T1000 (cell line): Measurements from ENCODE around the gene CPNE2.
"Not testable (repeated sequence)": the region's sequence is repeated elsewhere in the genome, so short reads cannot be mapped to it uniquely, and the experiment has no call there.

Source experiments
- DNase-seq: peaks from one replicate; lab custom pipeline; 2025; ENCODE audit warnings: mixed read lengths; lab: John Stamatoyannopoulos, UW

CPNE2 gene

GRCh38 chr16:57098188-57098841 lies 5.9 kb downstream of the CPNE2 start:
- no peak for DNase-seq

- not testable (repeated sequence) for DNase-seq
Measured at GRCh38 chr16:57099965-57100364, 7.6 kb downstream of the CPNE2 start.

GRCh38 chr16:57100445-57100844 lies 8.1 kb downstream of the CPNE2 start:
- no peak for DNase-seq

- no peak for DNase-seq
Measured at GRCh38 chr16:57102888-57103851, 10.8 kb downstream of the CPNE2 start.

GRCh38 chr16:57104706-57105105 lies 12.3 kb downstream of the CPNE2 start:
- DNase-seq, result no peak

GRCh38 chr16:57105184-57105583 lies 12.8 kb downstream of the CPNE2 start:
- no peak for DNase-seq

GRCh38 chr16:57106767-57107166 lies 14.4 kb downstream of the CPNE2 start:
- DNase-seq, result no peak

GRCh38 chr16:57107321-57107922 lies 15.0 kb downstream of the CPNE2 start:
- DNase-seq, result no peak

- no peak for DNase-seq
Measured at GRCh38 chr16:57108432-57108831, 16.0 kb downstream of the CPNE2 start.

- DNase-seq, result not testable (repeated sequence)
Measured at GRCh38 chr16:57109259-57110105, 17.1 kb downstream of the CPNE2 start.

GRCh38 chr16:57110937-57111336 lies 18.6 kb downstream of the CPNE2 start:
- DNase-seq, result no peak

GRCh38 chr16:57111420-57111819 lies 19.0 kb downstream of the CPNE2 start:
- DNase-seq, result no peak

- DNase-seq, result no peak
Measured at GRCh38 chr16:57112403-57113041, 20.1 kb downstream of the CPNE2 start.

GRCh38 chr16:57113042-57113453 lies 20.7 kb downstream of the CPNE2 start:
- no peak for DNase-seq

- DNase-seq, result no peak
Measured at GRCh38 chr16:57113664-57114063, 21.3 kb downstream of the CPNE2 start.

GRCh38 chr16:57115168-57115513 lies 22.8 kb downstream of the CPNE2 start:
- DNase-seq, result no peak

- no peak for DNase-seq
Measured at GRCh38 chr16:57115514-57116182, 23.3 kb downstream of the CPNE2 start.

- no peak for DNase-seq
Measured at GRCh38 chr16:57118461-57119084, 26.2 kb downstream of the CPNE2 start.

GRCh38 chr16:57123216-57123973 lies 31.0 kb downstream of the CPNE2 start:
- DNase-seq, result no peak
